Measurements from ENCODE around the gene LGALS1. TPM values are rescaled to one million over a fixed set of nuclear protein-coding genes. Genes with fewer than 3 reads are reported as not detected.

The LGALS1 gene
- polyA plus RNA-seq, 1 of the 3 experiments (the other 2 are of a cell fraction), result 12,045 TPM

DNA sequence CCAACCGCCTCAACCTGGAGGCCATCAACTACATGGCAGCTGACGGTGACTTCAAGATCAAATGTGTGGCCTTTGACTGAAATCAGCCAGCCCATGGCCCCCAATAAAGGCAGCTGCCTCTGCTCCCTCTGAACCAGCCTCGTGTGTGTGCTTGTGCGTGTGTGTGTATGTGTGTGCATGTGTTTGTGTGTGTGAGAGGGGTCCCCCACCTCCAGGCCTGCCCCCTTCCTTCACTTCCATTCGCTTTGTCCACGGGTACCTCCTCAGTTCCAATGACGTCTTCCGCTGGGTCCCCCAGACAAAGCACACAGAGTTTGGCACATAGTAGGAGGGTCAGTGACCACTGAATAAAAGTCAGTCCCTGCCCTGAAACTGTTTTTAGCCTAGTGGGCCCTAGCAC is 4.2 kb downstream of the LGALS1 start:
- Histone ChIP-seq H3K9ac (no peak overlapping the region), H3K27me3 (ENCODE audit: insufficient read depth) (no peaks in the 10 kb centered on the region), H3K9me3 (no peaks in the 10 kb centered on the region), H3K4me3 (ENCODE audit: low read depth in 2 of 2, low read length in 1 of 2) (no peak overlapping the region), H3K9me2 (no peaks in the 10 kb centered on the region), H3F3A (replicated peaks; ENCODE audit: insufficient read depth) (peaks cover 59% of the 10 kb centered on the region), H3K4me1 (ENCODE audit: control insufficient read depth in 1 of 2, insufficient read depth in 2 of 2, low read depth in 1 of 2, low read length in 1 of 2) (peaks cover 10 to 22% of the 10 kb centered on the region in 2 experiments; a peak in 2 of 4 replicates), H3K4me2 (no peak overlapping the region), H3K36me3 (replicated peaks in 1 of 2; ENCODE audit: control insufficient read depth in 1 of 2, insufficient read depth in 2 of 2, low read length in 1 of 2) (peaks cover 17 to 29% of the 10 kb centered on the region in 2 experiments), H4K20me1 (ENCODE audit: insufficient read depth) (peaks cover 45% of the 10 kb centered on the region), H2AFZ (ENCODE audit: low read depth) (no peak overlapping the region), H3K27ac (ENCODE audit: low read depth in 2 of 2, low read length in 1 of 2) (peak overlapping the region in 1 of 2 experiments; percentile 94; a peak in 2 of 4 replicates), H3K79me2 (ENCODE audit: insufficient read depth) (peaks cover 37% of the 10 kb centered on the region)
- POLR2A ChIA-PET, result no interaction called here
- CTCF ChIA-PET, result interaction anchor here (0.9 to 44.3 kb wide), 7 partner anchors 9 to 118 kb away, joined by 3 to 898 read pairs (median 30); partner anchors contain the start of genes PDXP, SH3BP1 and TRIOBP
- no peak for TF ChIP-seq GABPA (IDR thresholded peaks at IDR 0.05; ENCODE audit: low read depth)
- no peak for TF ChIP-seq RFX5 (IDR thresholded peaks at IDR 0.05; ENCODE audit: low read length)
- no peak for TF ChIP-seq FOSL2 (IDR thresholded peaks at IDR 0.05; ENCODE audit: borderline replicate concordance, low read depth)
- TF ChIP-seq POLR2AphosphoS5 (IDR thresholded peaks at IDR 0.05; ENCODE audit: low read depth, low read length), result no peak; the same call in 1 of the 2 replicates
- no peak for TF ChIP-seq ELF1 (IDR thresholded peaks at IDR 0.05)
- TF ChIP-seq SIN3A (IDR thresholded peaks at IDR 0.05; ENCODE audit: borderline replicate concordance, low read depth, low read length), result no peak
- TF ChIP-seq ZBTB33 (IDR thresholded peaks at IDR 0.05; ENCODE audit: borderline replicate concordance, low read depth), result no peak
- TF ChIP-seq TEAD4 (IDR thresholded peaks at IDR 0.05; ENCODE audit: borderline replicate concordance, insufficient read depth), result no peak
- no peak for TF ChIP-seq EP300 (IDR thresholded peaks at IDR 0.05; ENCODE audit: borderline replicate concordance in 1 of 2, low read depth in 1 of 2, low read length in 1 of 2)
- no peak for TF ChIP-seq IRF3 (IDR thresholded peaks at IDR 0.05; ENCODE audit: low read depth, low read length)
- TF ChIP-seq EZH2phosphoT487 (IDR thresholded peaks at IDR 0.05; ENCODE audit: borderline replicate concordance, low read depth), result no peak
- no peak for TF ChIP-seq GATA2 (CRISPR knock-in tag; IDR thresholded peaks at IDR 0.05)
- TF ChIP-seq CTCF (IDR thresholded peaks at IDR 0.05), result no peak
- DNase-seq, result no peak
- WGBS (ENCODE audit: low lambda C conversion rate), result 91% methylated on average over 8 of the region's 8 CpGs
